WI38 (cell line): ENCODE results near the gene ASCC1.
"Not testable (repeated sequence)": the region's sequence is repeated elsewhere in the genome, so short reads cannot be mapped to it uniquely, and the experiment has no call there.

Experiments used
- H3K4me3 ChIP-seq: 2 replicates; pipeline ENCODE4 v1.5.1; 2011; ENCODE audit warnings: low read depth, mild to moderate bottlenecking, control low read depth, low read length
- CTCF ChIP-seq: IDR thresholded peaks from 2 replicates; pipeline ENCODE4 v1.5.1; 2012; ENCODE audit warnings: low read depth, mild to moderate bottlenecking, control low read depth, low read length

Gene ASCC1

GRCh38 chr10:72253578-72253977, 37.5 kb upstream of the ASCC1 start:
- no peak for TF ChIP-seq CTCF
- no peak overlapping the region for H3K4me3 ChIP-seq

- TF ChIP-seq CTCF: no peak
- H3K4me3 ChIP-seq: no peak overlapping the region
Measured at GRCh38 chr10:72252972-72253371, 36.9 kb upstream of the ASCC1 start.

- no peak for TF ChIP-seq CTCF
- no peak overlapping the region for H3K4me3 ChIP-seq
Measured at GRCh38 chr10:72251635-72252034, 35.6 kb upstream of the ASCC1 start.

GRCh38 chr10:72250666-72251065, 34.6 kb upstream of the ASCC1 start:
- H3K4me3 ChIP-seq: no peak overlapping the region
- no peak for TF ChIP-seq CTCF

- not testable (repeated sequence) for H3K4me3 ChIP-seq
Measured at GRCh38 chr10:72249176-72249862, 33.2 kb upstream of the ASCC1 start.

GRCh38 chr10:72248468-72249151, 32.5 kb upstream of the ASCC1 start:
- TF ChIP-seq CTCF: no peak
- H3K4me3 ChIP-seq: no peak overlapping the region

- H3K4me3 ChIP-seq: no peak overlapping the region
- TF ChIP-seq CTCF: no peak
Measured at GRCh38 chr10:72245949-72246525, 30.0 kb upstream of the ASCC1 start.
